G401 (cell line): ENCODE results near the gene CDK3. TPM values are rescaled to one million over a fixed set of nuclear protein-coding genes. Genes with fewer than 3 reads are reported as not detected.

Experiments
- DNase-seq: peaks from one replicate; pipeline ENCODE4 v3.0.0-alpha.2; 2015; ENCODE audit warnings: low spot score
- in situ Hi-C: cut with HindIII; loops from 2 replicates; pipeline ENCODE4 v1.10.0; 2016; ENCODE audit warnings: low sequenced_read_pairs, mixed read lengths
- total RNA-seq: library from RNA; depleted of rRNA; stranded (reverse); fragments of >200 nt; shearing (Covaris generic); gene quantifications from 2 replicates; pipeline ENCODE4 v1.2.3, GENCODE V29; 2014

Gene CDK3
- total RNA-seq, 1 experiment from 2014 or later = 0.68 TPM

GRCh38 chr17:75985986-75986385, 14.7 kb upstream of the CDK3 start:
- in situ Hi-C loops = no loop called here
- no peak for DNase-seq

DNA sequence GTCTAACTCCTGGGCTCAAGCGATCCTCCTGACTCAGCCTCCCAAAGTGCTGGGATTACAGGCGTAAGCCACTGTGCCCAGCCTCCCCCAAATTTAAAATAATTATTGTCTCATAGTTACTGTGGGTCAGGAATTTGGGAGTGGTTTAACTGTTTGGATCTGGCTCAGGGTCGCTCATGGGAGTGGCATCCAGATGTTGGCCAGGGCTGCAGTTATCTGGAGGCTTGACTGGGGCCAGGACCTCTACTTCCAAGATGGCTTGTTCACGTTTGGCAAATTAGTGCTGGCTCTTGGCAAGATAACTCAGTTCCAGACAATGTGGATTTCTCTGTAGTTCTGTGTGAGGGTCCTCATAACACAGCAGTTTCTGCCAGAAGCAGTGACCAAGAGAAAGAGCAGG, 13.6 kb upstream of the CDK3 start:
- in situ Hi-C loops = no loop called here
- DNase-seq = no peak

GRCh38 chr17:75991396-75991795, 9.3 kb upstream of the CDK3 start:
- in situ Hi-C loops = no loop called here
- no peak for DNase-seq

DNA sequence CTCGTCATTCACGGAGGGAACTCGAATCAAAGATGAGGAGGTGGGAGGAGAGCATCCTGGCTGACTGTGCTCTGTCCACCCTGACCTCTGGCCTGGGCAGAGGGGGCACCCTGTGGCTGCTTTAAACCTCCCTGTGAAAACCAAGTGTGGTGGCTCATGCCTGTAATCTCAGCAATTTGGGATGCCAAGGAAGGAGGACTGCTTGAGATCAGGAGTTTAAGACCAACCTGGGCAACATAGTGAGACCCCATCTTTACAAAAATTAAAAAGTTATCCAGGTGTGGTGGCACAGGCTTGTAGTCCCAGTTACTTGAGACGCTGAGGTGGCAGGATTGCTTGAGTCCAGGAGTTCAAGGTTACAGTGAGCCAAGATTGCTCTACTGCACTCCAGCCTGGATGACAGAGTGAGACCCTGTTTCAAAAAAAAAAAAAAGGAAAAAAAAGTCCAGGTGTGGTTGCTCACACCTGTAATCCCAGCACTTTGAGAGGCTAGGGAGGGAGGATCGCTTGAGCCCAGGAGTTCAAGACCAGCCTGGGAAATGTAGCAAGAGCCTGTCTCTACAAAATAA, 5.8 kb upstream of the CDK3 start:
- no peak for DNase-seq
- in situ Hi-C loops = no loop called here

GRCh38 chr17:75995385-75995925, 5.2 kb upstream of the CDK3 start:
- no peak for DNase-seq
- in situ Hi-C loops = no loop called here

GRCh38 chr17:75996665-75997590, 3.7 kb upstream of the CDK3 start:
- no peak for DNase-seq
- in situ Hi-C loops = no loop called here

- no peak for DNase-seq
- in situ Hi-C loops = no loop called here
Measured at GRCh38 chr17:75998327-75998795, 2.3 kb upstream of the CDK3 start.

- no peak for DNase-seq
- in situ Hi-C loops = no loop called here
Measured at GRCh38 chr17:76000016-76000754, 470 bp upstream of the CDK3 start.

GRCh38 chr17:76002100-76002499, 1.4 kb downstream of the CDK3 start:
- in situ Hi-C loops = no loop called here
- DNase-seq = no peak

- in situ Hi-C loops = no loop called here
Measured at GRCh38 chr17:76003915-76004314, 3.3 kb downstream of the CDK3 start.

DNA sequence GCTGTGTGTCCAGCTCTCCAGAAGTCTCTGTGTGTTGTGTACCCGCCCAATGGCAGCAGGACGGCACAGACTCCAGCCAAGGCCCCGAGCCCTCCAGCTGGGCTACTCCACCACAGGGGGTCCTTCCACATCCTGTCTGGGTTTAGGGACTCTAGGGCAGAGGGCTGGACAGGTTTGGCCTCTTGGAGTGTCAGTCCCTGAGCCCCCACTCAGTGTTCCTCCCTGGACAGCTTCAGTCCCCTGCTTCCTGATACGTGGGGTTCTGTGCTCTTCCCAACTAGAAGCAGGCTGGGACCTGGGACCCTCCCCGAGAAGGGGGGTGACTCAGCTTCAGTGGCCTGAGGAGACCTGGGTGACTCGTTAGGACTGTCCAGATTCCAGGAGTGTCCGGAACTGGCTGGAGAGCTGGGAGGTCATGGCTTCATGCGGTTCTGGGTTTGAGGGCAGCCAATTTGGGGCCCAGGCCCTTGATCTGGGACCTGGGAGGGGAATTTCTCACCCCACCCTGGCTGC, 4.2 kb downstream of the CDK3 start:
- in situ Hi-C loops = no loop called here
- no peak for DNase-seq

More at GRCh38 chr17:76003915-76004314, 3.3 kb downstream of the CDK3 start:
- DNase-seq = no peak

GRCh38 chr17:76005263-76006149, 4.9 kb downstream of the CDK3 start:
- in situ Hi-C loops = no loop called here

DNA sequence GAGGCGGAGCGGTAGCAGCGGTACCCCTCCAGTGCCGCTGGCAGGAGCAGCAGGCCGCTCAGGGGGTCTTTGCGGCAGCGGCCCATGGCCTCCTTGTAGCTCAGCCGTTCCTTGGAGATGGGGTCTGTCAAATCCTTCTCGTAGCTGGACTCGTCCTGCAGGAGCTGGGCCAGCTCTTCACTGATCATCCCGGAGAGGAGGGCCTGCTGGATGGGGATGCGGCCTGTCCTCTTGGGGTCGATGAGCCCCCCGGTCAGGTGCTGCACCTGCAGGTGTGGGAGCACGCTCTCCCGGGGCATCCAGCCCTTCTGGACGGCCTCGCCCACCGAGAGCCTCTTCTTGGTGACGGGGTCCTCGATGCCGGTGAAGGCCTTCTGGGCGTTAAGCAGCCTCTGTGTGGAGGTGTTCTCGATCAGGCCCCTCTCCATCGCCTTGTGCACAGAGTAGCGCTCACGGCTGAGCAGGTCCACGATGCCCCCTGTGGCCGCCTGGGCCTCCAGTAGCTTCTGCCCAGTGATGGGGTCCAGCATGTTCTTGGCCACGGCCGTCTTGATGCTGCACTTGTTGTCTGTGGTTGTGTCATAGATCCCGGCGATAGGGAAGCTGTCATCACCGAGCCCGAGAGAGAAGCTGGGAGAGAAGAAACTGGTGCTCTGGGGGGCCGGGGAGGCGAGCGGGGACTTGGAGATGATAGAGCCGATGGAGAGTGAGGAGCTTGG, 6.6 kb downstream of the CDK3 start:
- no peak for DNase-seq
- in situ Hi-C loops = no loop called here

More at GRCh38 chr17:76005263-76006149, 4.9 kb downstream of the CDK3 start:
- DNase-seq = peak; percentile 66

GRCh38 chr17:76007850-76008165, 7.2 kb downstream of the CDK3 start:
- no peak for DNase-seq
- in situ Hi-C loops = no loop called here

- in situ Hi-C loops = no loop called here
- no peak for DNase-seq
Measured at GRCh38 chr17:76008208-76008607, 7.6 kb downstream of the CDK3 start.

DNA sequence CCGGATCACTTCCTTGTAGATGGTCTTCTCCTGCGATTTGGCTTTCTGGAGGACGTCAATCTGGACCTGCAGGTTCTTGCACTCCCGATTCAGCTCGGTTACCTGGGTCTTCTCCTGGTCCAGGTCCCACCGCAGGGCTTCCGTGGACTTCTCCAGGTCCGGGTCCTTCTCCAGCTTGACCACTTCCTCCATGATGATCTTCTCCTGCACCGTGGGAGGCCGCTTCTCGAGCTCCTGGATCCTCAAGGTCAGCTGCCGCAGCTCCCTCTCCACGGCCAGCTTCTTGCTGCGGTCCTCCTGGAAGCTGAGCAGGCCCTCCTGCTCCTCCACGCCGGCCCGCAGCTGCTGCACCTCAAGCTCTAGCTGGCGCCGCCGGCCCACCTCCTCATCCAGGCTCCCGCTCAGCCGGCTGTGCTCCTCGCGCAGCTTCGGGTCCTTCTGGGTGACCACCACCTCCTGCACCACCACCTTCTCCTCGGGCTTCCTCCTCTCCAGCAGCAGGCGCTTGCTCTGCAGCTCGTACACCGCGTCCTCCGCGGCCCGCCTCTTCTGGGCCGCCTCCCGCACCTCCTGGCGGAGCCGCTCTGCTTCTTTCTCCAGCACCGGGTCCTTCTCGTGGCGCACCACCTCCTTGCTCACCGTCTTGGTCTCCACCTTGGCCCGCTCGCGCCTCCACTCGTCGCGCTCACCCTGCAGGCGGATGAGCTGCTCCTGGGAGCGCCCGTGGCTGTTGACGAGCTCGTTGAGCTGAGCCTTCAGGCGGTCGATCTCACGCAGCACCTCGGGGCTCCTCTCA, 8.2 kb downstream of the CDK3 start:
- DNase-seq = no peak
- in situ Hi-C loops = no loop called here

- DNase-seq = no peak
- in situ Hi-C loops = no loop called here
Measured at GRCh38 chr17:76009447-76009846, 8.8 kb downstream of the CDK3 start.
